Stimulated activated CD8-positive, alpha-beta memory T cell treated with anti-CD3 and anti-CD28 coated beads, Interleukin-15, amount 100 ng/mL, for 4 hours (primary cell): Measurements from ENCODE around the gene IL32.
A peak's percentile ranks its signal among the peaks of the same experiment; 100 is the strongest.

Experiments used
- DNase-seq, 2 donors: peaks; one replicate each; pipeline ENCODE4 v3.0.0-alpha.2; 2020; ENCODE audit warnings: low read depth in 2 of 2

Gene IL32

GRCh38 chr16:3089717-3090592 lies 24.5 kb downstream of the IL32 start:
- DNase-seq, result no peak

GRCh38 chr16:3091551-3091950 lies 26.1 kb downstream of the IL32 start:
- DNase-seq, result no peak

- no peak for DNase-seq
Measured at GRCh38 chr16:3092501-3092941, 27.1 kb downstream of the IL32 start.

- DNase-seq, result no peak
Measured at GRCh38 chr16:3094289-3095027, 29.0 kb downstream of the IL32 start.

GRCh38 chr16:3095869-3096268 lies 30.4 kb downstream of the IL32 start:
- peak in 1 of 2 donors; percentile 24 for DNase-seq

- DNase-seq, result no peak
Measured at GRCh38 chr16:3096362-3096761, 30.9 kb downstream of the IL32 start.

- DNase-seq, result no peak
Measured at GRCh38 chr16:3097266-3097665, 31.8 kb downstream of the IL32 start.

GRCh38 chr16:3098459-3099394 lies 33.3 kb downstream of the IL32 start, which contains the start of gene ZSCAN10:
Gene ZSCAN10 (minus strand): TSS chr16:3099294. CDS start chr16:3092937, 6,357 bp downstream.
- no peak for DNase-seq

- no peak for DNase-seq
Measured at GRCh38 chr16:3099395-3099731, 33.9 kb downstream of the IL32 start.

- DNase-seq, result peak; percentile 73 to 81
Measured at GRCh38 chr16:3099732-3100499, 34.5 kb downstream of the IL32 start.

GRCh38 chr16:3101018-3101840 lies 35.8 kb downstream of the IL32 start:
- no peak for DNase-seq

GRCh38 chr16:3101841-3102470 lies 36.5 kb downstream of the IL32 start:
- no peak for DNase-seq

GRCh38 chr16:3106205-3106928 lies 40.9 kb downstream of the IL32 start:
- peak; percentile 78 to 83 for DNase-seq

- no peak for DNase-seq
Measured at GRCh38 chr16:3112058-3112880, 46.8 kb downstream of the IL32 start, which contains the start of gene ZNF205. Gene ZNF205 (plus strand): TSS chr16:3112586. CDS start chr16:3113431, 845 bp downstream.

GRCh38 chr16:3112881-3113574 lies 47.6 kb downstream of the IL32 start:
- no peak for DNase-seq

GRCh38 chr16:3113765-3114479 lies 48.5 kb downstream of the IL32 start:
- no peak for DNase-seq

GRCh38 chr16:3115003-3115402 lies 49.6 kb downstream of the IL32 start:
- DNase-seq, result no peak
